ENCODE measurements around the gene RBM23. TPM values are rescaled to one million over a fixed set of nuclear protein-coding genes. Genes with fewer than 3 reads are reported as not detected.
A peak's percentile ranks its signal among the peaks of the same experiment; 100 is the strongest.
"Not testable (repeated sequence)": the region's sequence is repeated elsewhere in the genome, so short reads cannot be mapped to it uniquely, and the experiment has no call there.

The RBM23 gene
- total RNA-seq, 1 donor from 2014 or later = 52.4 TPM

- peaks cover 12% of the 10 kb centered on the region for H3K4me1 Mint-ChIP-seq (ENCODE audit: unreplicated experiment)
- no peak for TF ChIP-seq CTCF (IDR thresholded peaks at IDR 0.05; ENCODE audit: unreplicated experiment)
- H3K9me3 Mint-ChIP-seq (ENCODE audit: unreplicated experiment) = no peaks in the 10 kb centered on the region
- no peak for DNase-seq (ENCODE audit: low spot score)
- H3K36me3 Mint-ChIP-seq (ENCODE audit: low read depth, unreplicated experiment) = peaks cover 4% of the 10 kb centered on the region
- H3K27me3 Mint-ChIP-seq (ENCODE audit: unreplicated experiment) = peaks cover 3% of the 10 kb centered on the region
- H3K4me3 Mint-ChIP-seq (ENCODE audit: unreplicated experiment) = peak overlapping the region; percentile 93
- peak overlapping the region; percentile 75 for H3K27ac Mint-ChIP-seq (ENCODE audit: unreplicated experiment)
Measured at GRCh38 chr14:22955702-22956569, 37.0 kb upstream of the RBM23 start.

GRCh38 chr14:22952418-22952817, 33.5 kb upstream of the RBM23 start:
- Mint-ChIP-seq H3K27me3 (ENCODE audit: unreplicated experiment) (peaks cover 3% of the 10 kb centered on the region), H3K36me3 (ENCODE audit: low read depth, unreplicated experiment) (peaks cover 7% of the 10 kb centered on the region), H3K27ac (ENCODE audit: unreplicated experiment) (no peak overlapping the region), H3K9me3 (ENCODE audit: unreplicated experiment) (no peaks in the 10 kb centered on the region), H3K4me1 (ENCODE audit: unreplicated experiment) (peaks cover 12% of the 10 kb centered on the region), H3K4me3 (ENCODE audit: unreplicated experiment) (no peak overlapping the region)
- no peak for TF ChIP-seq CTCF (IDR thresholded peaks at IDR 0.05; ENCODE audit: unreplicated experiment)
- no peak for DNase-seq (ENCODE audit: low spot score)

GRCh38 chr14:22951795-22952194, 32.8 kb upstream of the RBM23 start:
- H3K4me1 Mint-ChIP-seq (ENCODE audit: unreplicated experiment) = peaks cover 12% of the 10 kb centered on the region
- not testable (repeated sequence) for H3K27ac Mint-ChIP-seq (ENCODE audit: unreplicated experiment); H3K9me3 Mint-ChIP-seq (ENCODE audit: unreplicated experiment); H3K27me3 Mint-ChIP-seq (ENCODE audit: unreplicated experiment); H3K4me3 Mint-ChIP-seq (ENCODE audit: unreplicated experiment); DNase-seq (ENCODE audit: low spot score)
- peaks cover 12% of the 10 kb centered on the region for H3K36me3 Mint-ChIP-seq (ENCODE audit: low read depth, unreplicated experiment)

- H3K36me3 Mint-ChIP-seq (ENCODE audit: low read depth, unreplicated experiment) = peaks cover 16% of the 10 kb centered on the region
- no peak for TF ChIP-seq CTCF (IDR thresholded peaks at IDR 0.05; ENCODE audit: unreplicated experiment)
- no peak overlapping the region for H3K4me3 Mint-ChIP-seq (ENCODE audit: unreplicated experiment)
- no peak overlapping the region for H3K27ac Mint-ChIP-seq (ENCODE audit: unreplicated experiment)
- H3K9me3 Mint-ChIP-seq (ENCODE audit: unreplicated experiment) = no peaks in the 10 kb centered on the region
- no peak for DNase-seq (ENCODE audit: low spot score)
- H3K27me3 Mint-ChIP-seq (ENCODE audit: unreplicated experiment) = peaks cover 2% of the 10 kb centered on the region
- no peaks in the 10 kb centered on the region for H3K4me1 Mint-ChIP-seq (ENCODE audit: unreplicated experiment)
Measured at GRCh38 chr14:22945642-22946041, 26.7 kb upstream of the RBM23 start.

- H3K4me3 Mint-ChIP-seq (ENCODE audit: unreplicated experiment) = no peak overlapping the region
- no peaks in the 10 kb centered on the region for H3K4me1 Mint-ChIP-seq (ENCODE audit: unreplicated experiment)
- H3K27ac Mint-ChIP-seq (ENCODE audit: unreplicated experiment) = no peak overlapping the region
- H3K9me3 Mint-ChIP-seq (ENCODE audit: unreplicated experiment) = no peaks in the 10 kb centered on the region
- H3K27me3 Mint-ChIP-seq (ENCODE audit: unreplicated experiment) = peaks cover 2% of the 10 kb centered on the region
- TF ChIP-seq CTCF (IDR thresholded peaks at IDR 0.05; ENCODE audit: unreplicated experiment) = no peak
- H3K36me3 Mint-ChIP-seq (ENCODE audit: low read depth, unreplicated experiment) = peaks cover 4% of the 10 kb centered on the region
- no peak for DNase-seq (ENCODE audit: low spot score)
Measured at GRCh38 chr14:22939684-22940083, 20.7 kb upstream of the RBM23 start.
